H9 (cell line): Measurements from ENCODE around the gene RPP30. TPM values are rescaled to one million over a fixed set of nuclear protein-coding genes. Genes with fewer than 3 reads are reported as not detected.

ENCODE experiments used
- DNase-seq: peaks from one replicate; pipeline ENCODE4 v3.0.0-alpha.2; 2017
- H2AFZ ChIP-seq: one replicate; pipeline ENCODE4 v1.6.1; 2013; ENCODE audit warnings: mild to moderate bottlenecking, low read length, control low read depth, moderate library complexity
- H2AK5ac ChIP-seq: 2 replicates; pipeline ENCODE4 v1.6.1; 2013; ENCODE audit warnings: low read length, control low read depth, mixed read lengths; ENCODE audit not compliant: insufficient read length
- H2BK120ac ChIP-seq: one replicate; pipeline ENCODE4 v1.6.1; 2013; ENCODE audit warnings: low read depth, mild to moderate bottlenecking, low read length, control low read depth, inconsistent platforms; ENCODE audit not compliant: poor library complexity, severe bottlenecking
- H2BK12ac ChIP-seq: 2 replicates; pipeline ENCODE4 v1.6.1; 2013; ENCODE audit warnings: low read length, control low read depth, mixed read lengths, low read depth; ENCODE audit not compliant: insufficient read length
- H2BK15ac ChIP-seq: 2 replicates; pipeline ENCODE4 v1.6.1; 2013; ENCODE audit warnings: low read depth, low read length, control low read depth
- H2BK20ac ChIP-seq: one replicate; pipeline ENCODE4 v1.6.1; 2013; ENCODE audit warnings: low read depth, mild to moderate bottlenecking, low read length, control low read depth, inconsistent platforms; ENCODE audit not compliant: poor library complexity, severe bottlenecking
- H2BK5ac ChIP-seq: 2 replicates; pipeline ENCODE4 v1.6.1; 2013; ENCODE audit warnings: low read length, control low read depth, mixed read lengths; ENCODE audit not compliant: insufficient read length
- H3K14ac ChIP-seq: 2 replicates; pipeline ENCODE4 v1.6.1; 2013; ENCODE audit warnings: low read length, control low read depth; ENCODE audit not compliant: insufficient read depth
- H3K18ac ChIP-seq: 2 replicates; pipeline ENCODE4 v1.6.1; 2013; ENCODE audit warnings: low read depth, mild to moderate bottlenecking, mixed read lengths, low read length, control low read depth; ENCODE audit not compliant: insufficient read length
- H3K23ac ChIP-seq: 2 replicates; pipeline ENCODE4 v1.6.1; 2013; ENCODE audit warnings: low read length, control low read depth, mixed read lengths, low read depth; ENCODE audit not compliant: insufficient read length
- H3K23me2 ChIP-seq: 2 replicates; pipeline ENCODE4 v1.6.1; 2013; ENCODE audit warnings: low read depth, mild to moderate bottlenecking, mixed read lengths, low read length, control low read depth; ENCODE audit not compliant: insufficient read length, poor library complexity, severe bottlenecking
- H3K27ac ChIP-seq: 2 replicates; pipeline ENCODE4 v1.5.1; 2013; ENCODE audit warnings: low read length, control low read depth, mixed read lengths, low read depth; ENCODE audit not compliant: insufficient read length
- H3K27me3 ChIP-seq: 2 replicates; pipeline ENCODE4 v1.6.1; 2013; ENCODE audit warnings: low read length, control low read depth, inconsistent platforms; ENCODE audit not compliant: insufficient read depth
- H3K4ac ChIP-seq: 2 replicates; pipeline ENCODE4 v1.6.1; 2013; ENCODE audit warnings: low read depth, mild to moderate bottlenecking, control low read depth, inconsistent platforms, low read length, moderate library complexity
- H3K4me1 ChIP-seq: 2 replicates; pipeline ENCODE4 v1.6.1; 2013; ENCODE audit warnings: low read length, control low read depth, inconsistent platforms; ENCODE audit not compliant: insufficient read depth
- H3K4me2 ChIP-seq: 2 replicates; pipeline ENCODE4 v1.6.1; 2013; ENCODE audit warnings: low read length, control low read depth, mixed read lengths; ENCODE audit not compliant: insufficient read length, insufficient read depth
- H3K56ac ChIP-seq: 2 replicates; pipeline ENCODE4 v1.6.1; 2013; ENCODE audit warnings: low read depth, mild to moderate bottlenecking, mixed read lengths, low read length, control low read depth; ENCODE audit not compliant: insufficient read length
- H3K79me1 ChIP-seq: 2 replicates; pipeline ENCODE4 v1.6.1; 2013; ENCODE audit warnings: low read depth, mild to moderate bottlenecking, moderate library complexity, low read length, control low read depth, inconsistent platforms; ENCODE audit not compliant: insufficient read depth, poor library complexity, severe bottlenecking
- H3K79me2 ChIP-seq: 2 replicates; pipeline ENCODE4 v1.6.1; 2013; ENCODE audit warnings: low read length, control low read depth, inconsistent platforms; ENCODE audit not compliant: insufficient read depth
- H3K9ac ChIP-seq: 2 replicates; pipeline ENCODE4 v1.6.1; 2013; ENCODE audit warnings: low read length, control low read depth, mixed read lengths; ENCODE audit not compliant: insufficient read length; ENCODE audit errors: extremely low read depth
- H3K9me3 ChIP-seq: one replicate; pipeline ENCODE4 v1.6.1; 2013; ENCODE audit warnings: low read depth, low read length, inconsistent platforms; ENCODE audit not compliant: control insufficient read depth
- H3T11ph ChIP-seq: one replicate; pipeline ENCODE4 v1.6.1; 2013; ENCODE audit warnings: mild to moderate bottlenecking, low read length, control low read depth, inconsistent platforms
- H4K20me1 ChIP-seq: one replicate; pipeline ENCODE4 v1.6.1; 2013; ENCODE audit not compliant: control insufficient read depth, insufficient read length, insufficient read depth
- H4K5ac ChIP-seq: 2 replicates; pipeline ENCODE4 v1.6.1; 2013; ENCODE audit warnings: low read depth, mild to moderate bottlenecking, mixed read lengths, low read length, control low read depth; ENCODE audit not compliant: insufficient read length
- H4K8ac ChIP-seq: replicated peaks from 2 replicates; pipeline ENCODE4 v1.6.1; 2013; ENCODE audit warnings: low read length, control low read depth, mixed read lengths, low read depth; ENCODE audit not compliant: insufficient read length
- H4K91ac ChIP-seq: 2 replicates; pipeline ENCODE4 v1.6.1; 2013; ENCODE audit warnings: low read depth, mild to moderate bottlenecking, moderate library complexity, mixed read lengths, low read length, control low read depth; ENCODE audit not compliant: insufficient read length
- H3K27ac Mint-ChIP-seq, 3 experiments: 2 replicates in 2 of 3; 3 replicates in 1 of 3; pipeline ENCODE4 v1.8.0; 2020 to 2021; ENCODE audit warnings: mixed read lengths in 3 of 3, mild to moderate bottlenecking in 1 of 3, moderate library complexity in 1 of 3
- H3K27me3 Mint-ChIP-seq: 2 replicates; pipeline ENCODE4 v1.8.0; 2021; ENCODE audit warnings: low read depth, mild to moderate bottlenecking, moderate library complexity, mixed read lengths
- H3K36me3 Mint-ChIP-seq, 3 experiments: 2 replicates in 2 of 3; 3 replicates in 1 of 3; pipeline ENCODE4 v1.8.0; 2020 to 2021; ENCODE audit warnings: low read depth in 3 of 3, mixed read lengths in 3 of 3; ENCODE audit not compliant: insufficient read depth in 1 of 3
- H3K4me1 Mint-ChIP-seq, 2 experiments: 2 replicates each; pipeline ENCODE4 v1.8.0; 2020; ENCODE audit warnings: mixed read lengths in 2 of 2
- H3K4me3 Mint-ChIP-seq, 2 experiments: 2 replicates in 1 of 2; 3 replicates in 1 of 2; pipeline ENCODE4 v1.8.0; 2020 to 2021; ENCODE audit warnings: mild to moderate bottlenecking in 2 of 2, mixed read lengths in 2 of 2, moderate library complexity in 1 of 2
- H3K9me3 Mint-ChIP-seq, 2 experiments: 2 replicates in 1 of 2; 3 replicates in 1 of 2; pipeline ENCODE4 v1.8.0; 2020; ENCODE audit warnings: mild to moderate bottlenecking in 2 of 2, mixed read lengths in 2 of 2, moderate library complexity in 1 of 2
- CTCF ChIP-seq: fragments of 200-600 bp; sonication (generic); conservative IDR thresholded peaks from 3 replicates; pipeline ENCODE4 v1.8.0; 2021; ENCODE audit warnings: antibody characterized with exemption, mild to moderate bottlenecking
- WGBS: extraction: QIAGEN DNeasy Blood & Tissue Kit; methylation state at CpG from one replicate; pipeline ENCODE4 v1.1.7; 2013; ENCODE audit warnings: missing lambda C conversion rate, low lambda C conversion rate, mixed read lengths; ENCODE audit not compliant: insufficient read length; ENCODE audit errors: extremely low coverage; 5-methylcytosine and 5-hydroxymethylcytosine counted together
- total RNA-seq: library from RNA; stranded (reverse); gene quantifications from 2 replicates; pipeline ENCODE4 v1.2.1, GENCODE V29; 2021

Gene RPP30
- total RNA-seq, 1 experiment from 2014 or later = 77.7 TPM

GRCh38 chr10:90847436-90847835 lies 24.3 kb upstream of the RPP30 start:
- Histone ChIP-seq H3K9ac (no peak overlapping the region), H3K79me1 (no peaks in the 10 kb centered on the region), H3K9me3 (no peaks in the 10 kb centered on the region), H4K91ac (no peak overlapping the region), H3K79me2 (no peaks in the 10 kb centered on the region), H2BK5ac (no peak overlapping the region), H2BK120ac (no peak overlapping the region), H4K5ac (no peak overlapping the region), H3K4me2 (no peak overlapping the region), H3K56ac (no peak overlapping the region), H2BK15ac (no peak overlapping the region), H3K4ac (no peak overlapping the region), H2BK20ac (no peak overlapping the region), H3T11ph (no peak overlapping the region), H2BK12ac (no peak overlapping the region), H2AFZ (no peak overlapping the region), H3K14ac (no peak overlapping the region), H4K8ac (no peak overlapping the region), H4K20me1 (no peaks in the 10 kb centered on the region), H2AK5ac (no peak overlapping the region), H3K27me3 (no peaks in the 10 kb centered on the region), H3K18ac (no peak overlapping the region), H3K23me2 (no peaks in the 10 kb centered on the region), H3K4me1 (no peaks in the 10 kb centered on the region), H3K23ac (no peak overlapping the region), H3K27ac (no peak overlapping the region)
- H3K4me3 Mint-ChIP-seq = no peak overlapping the region
- peaks cover 37 to 39% of the 10 kb centered on the region in 2 experiments for H3K9me3 Mint-ChIP-seq
- no peak overlapping the region for H3K27ac Mint-ChIP-seq
- peaks cover 3% of the 10 kb centered on the region for H3K27me3 Mint-ChIP-seq
- H3K36me3 Mint-ChIP-seq = peaks cover 18 to 33% (median 29%) of the 10 kb centered on the region in 3 experiments
- no peak for DNase-seq
- no CpG with 5 or more reads among the region's 1 CpG for whole genome bisulfite sequencing
- peaks cover 0 to 5% of the 10 kb centered on the region in 2 experiments; a peak in 1 of 4 replicates for H3K4me1 Mint-ChIP-seq
- no peak for TF ChIP-seq CTCF
